Measurements from ENCODE around the gene NCOA7. TPM values are rescaled to one million over a fixed set of nuclear protein-coding genes. Genes with fewer than 3 reads are reported as not detected.

NCOA7 gene
- total RNA-seq, 1 experiment from 2014 or later, result 67.9 TPM

GRCh38 chr6:125742024-125742423, 48.7 kb upstream of the NCOA7 start:
- ChIA-PET POLR2A (no interaction called here), CTCF (no interaction called here)
- intact Hi-C loops (cut with micrococcal nuclease; ENCODE audit: unreplicated experiment), result no loop called here
- no peaks in the 10 kb centered on the region for H3K9me3 ChIP-seq
- Mint-ChIP-seq H3K27ac (ENCODE audit: unreplicated experiment) (no peak overlapping the region), H3K4me1 (ENCODE audit: low read depth, unreplicated experiment) (peaks cover 9% of the 10 kb centered on the region), H3K27me3 (ENCODE audit: insufficient read depth, unreplicated experiment) (peaks cover 20% of the 10 kb centered on the region), H3K9me3 (ENCODE audit: unreplicated experiment) (no peaks in the 10 kb centered on the region), H3K36me3 (ENCODE audit: insufficient read depth, unreplicated experiment) (no peaks in the 10 kb centered on the region), H3K4me3 (ENCODE audit: unreplicated experiment) (no peak overlapping the region)
- no peak overlapping the region for H3K4me3 ChIP-seq (ENCODE audit: low read depth, low read length)
- no TSS peak for BruUV-seq (replicated peaks)
- no peak for TF ChIP-seq CTCF (IDR thresholded peaks at IDR 0.05; ENCODE audit: insufficient read depth in 1 of 2, low read depth in 1 of 2, low read length in 1 of 2, severe bottlenecking in 1 of 2, unreplicated experiment in 1 of 2)
- no peaks in the 10 kb centered on the region; the same call in 1 of the 2 replicates for H3K4me1 ChIP-seq
- H3K27me3 ChIP-seq (replicated peaks; ENCODE audit: control insufficient read depth, insufficient read depth, low read length), result no peaks in the 10 kb centered on the region; the same call in 1 of the 2 replicates
- H3K36me3 ChIP-seq (ENCODE audit: control insufficient read depth, insufficient read depth, low read length), result no peaks in the 10 kb centered on the region
- no peak for DNase-seq

GRCh38 chr6:125742464-125743120, 48.2 kb upstream of the NCOA7 start:
- H3K36me3 ChIP-seq (ENCODE audit: control insufficient read depth, insufficient read depth, low read length), result no peaks in the 10 kb centered on the region
- H3K4me1 ChIP-seq, result no peaks in the 10 kb centered on the region; the same call in 1 of the 2 replicates
- Mint-ChIP-seq H3K27ac (ENCODE audit: unreplicated experiment) (no peak overlapping the region), H3K27me3 (ENCODE audit: insufficient read depth, unreplicated experiment) (peaks cover 19% of the 10 kb centered on the region), H3K9me3 (ENCODE audit: unreplicated experiment) (no peaks in the 10 kb centered on the region), H3K4me1 (ENCODE audit: low read depth, unreplicated experiment) (peaks cover 10% of the 10 kb centered on the region), H3K36me3 (ENCODE audit: insufficient read depth, unreplicated experiment) (no peaks in the 10 kb centered on the region), H3K4me3 (ENCODE audit: unreplicated experiment) (no peak overlapping the region)
- intact Hi-C loops (cut with micrococcal nuclease; ENCODE audit: unreplicated experiment), result no loop called here
- TF ChIP-seq CTCF (IDR thresholded peaks at IDR 0.05; ENCODE audit: insufficient read depth in 1 of 2, low read depth in 1 of 2, low read length in 1 of 2, severe bottlenecking in 1 of 2, unreplicated experiment in 1 of 2), result no peak
- no TSS peak for BruUV-seq (replicated peaks)
- H3K9me3 ChIP-seq, result no peaks in the 10 kb centered on the region
- DNase-seq, result no peak
- ChIA-PET CTCF (no interaction called here), POLR2A (no interaction called here)
- H3K27me3 ChIP-seq (replicated peaks; ENCODE audit: control insufficient read depth, insufficient read depth, low read length), result no peaks in the 10 kb centered on the region; the same call in 1 of the 2 replicates
- no peak overlapping the region for H3K4me3 ChIP-seq (ENCODE audit: low read depth, low read length)

- DNase-seq, result no peak
- Mint-ChIP-seq H3K4me1 (ENCODE audit: low read depth, unreplicated experiment) (peaks cover 10% of the 10 kb centered on the region), H3K4me3 (ENCODE audit: unreplicated experiment) (no peak overlapping the region), H3K9me3 (ENCODE audit: unreplicated experiment) (no peaks in the 10 kb centered on the region), H3K36me3 (ENCODE audit: insufficient read depth, unreplicated experiment) (no peaks in the 10 kb centered on the region), H3K27me3 (ENCODE audit: insufficient read depth, unreplicated experiment) (peaks cover 19% of the 10 kb centered on the region), H3K27ac (ENCODE audit: unreplicated experiment) (no peak overlapping the region)
- intact Hi-C loops (cut with micrococcal nuclease; ENCODE audit: unreplicated experiment), result no loop called here
- Histone ChIP-seq H3K36me3 (ENCODE audit: control insufficient read depth, insufficient read depth, low read length) (no peaks in the 10 kb centered on the region), H3K27me3 (replicated peaks; ENCODE audit: control insufficient read depth, insufficient read depth, low read length) (no peaks in the 10 kb centered on the region; the same call in 1 of the 2 replicates), H3K4me1 (no peaks in the 10 kb centered on the region; the same call in 1 of the 2 replicates), H3K4me3 (ENCODE audit: low read depth, low read length) (no peak overlapping the region), H3K9me3 (no peaks in the 10 kb centered on the region)
- ChIA-PET CTCF (no interaction called here), POLR2A (no interaction called here)
- TF ChIP-seq CTCF (IDR thresholded peaks at IDR 0.05; ENCODE audit: insufficient read depth in 1 of 2, low read depth in 1 of 2, low read length in 1 of 2, severe bottlenecking in 1 of 2, unreplicated experiment in 1 of 2), result no peak
- no TSS peak for BruUV-seq (replicated peaks)
These were observed 47.2 kb upstream of the NCOA7 start for GRCh38 chr6:125743604-125744003.

Data from Caco-2 (cell line).